Measurements from ENCODE around the gene AFMID. TPM values are rescaled to one million over a fixed set of nuclear protein-coding genes. Genes with fewer than 3 reads are reported as not detected.

AFMID gene
- total and polyA plus RNA-seq, 2 experiments from 2014 or later, result 38.0 to 47.5 TPM

DNA sequence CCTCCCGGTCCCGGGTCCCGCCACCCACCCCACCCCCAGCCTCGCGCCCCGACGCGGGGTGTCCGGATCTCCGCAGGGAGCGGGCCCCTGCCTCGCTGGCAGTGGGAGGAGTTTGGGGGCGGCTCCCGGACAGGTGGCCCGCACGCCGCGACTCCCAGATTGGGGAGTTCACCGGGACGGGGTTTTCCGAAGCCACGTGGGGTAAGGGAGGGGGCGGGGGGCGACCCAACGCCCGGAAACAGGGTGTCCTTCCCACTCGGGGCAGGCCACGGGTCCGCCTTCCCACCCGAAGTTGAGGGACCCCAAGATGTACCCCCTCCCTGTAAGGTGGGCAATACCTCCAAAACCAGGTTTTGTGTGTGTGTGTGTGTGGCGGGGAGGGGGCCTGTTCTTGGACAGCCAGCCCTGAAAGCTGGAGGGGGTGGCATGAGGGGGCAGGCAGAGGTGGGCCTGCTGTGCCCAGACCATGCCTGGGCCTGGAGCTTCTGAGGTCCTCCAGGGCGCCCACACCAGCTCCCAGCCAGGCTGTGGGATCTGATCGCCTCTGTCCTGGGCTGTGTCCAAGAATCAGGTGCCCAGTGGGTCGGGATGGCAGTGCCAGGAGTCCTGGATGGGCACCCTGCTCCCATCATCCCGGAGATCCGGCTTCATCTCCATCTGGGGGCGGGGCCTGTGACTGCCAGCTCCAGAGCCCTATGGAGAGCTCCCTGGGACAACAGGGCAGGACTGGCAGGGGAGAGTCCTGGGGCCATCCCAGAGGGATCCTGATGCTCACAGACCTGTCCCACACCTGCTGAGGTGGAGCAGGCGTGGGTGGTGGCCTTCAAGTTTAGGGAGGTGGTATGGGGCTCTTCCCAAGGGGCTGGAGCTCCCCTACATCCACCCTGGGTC is 18.0 kb upstream of the AFMID start:
- H3K79me2 ChIP-seq (replicated peaks; ENCODE audit: insufficient read depth), result no peaks in the 10 kb centered on the region
- peaks cover 22% of the 10 kb centered on the region for H3K36me3 Mint-ChIP-seq (ENCODE audit: low read depth)
- no peaks in the 10 kb centered on the region for H3K9me2 ChIP-seq (ENCODE audit: insufficient read depth)
- peak overlapping the region; percentile 65 for H3K4me3 ChIP-seq
- peaks cover 33% of the 10 kb centered on the region for H3K4me1 Mint-ChIP-seq
- no peak overlapping the region for H3K27ac Mint-ChIP-seq
- H3K27me3 ChIP-seq (ENCODE audit: insufficient read depth), result no peaks in the 10 kb centered on the region
- no peak overlapping the region for H3K27ac ChIP-seq (ENCODE audit: low read depth)
- peaks cover 12% of the 10 kb centered on the region; the same call in 1 of the 2 replicates for H3F3A ChIP-seq (replicated peaks; ENCODE audit: low read depth)
- H3K4me2 ChIP-seq, result peak overlapping the region; percentile 80
- peaks cover 33% of the 10 kb centered on the region for H3K27me3 Mint-ChIP-seq (ENCODE audit: insufficient read depth, low read depth, poor library complexity)
- TF ChIP-seq CREB1 (CRISPR knock-in tag; IDR thresholded peaks at IDR 0.05; ENCODE audit: low read depth), result no peak
- TF ChIP-seq, protein P1, sequence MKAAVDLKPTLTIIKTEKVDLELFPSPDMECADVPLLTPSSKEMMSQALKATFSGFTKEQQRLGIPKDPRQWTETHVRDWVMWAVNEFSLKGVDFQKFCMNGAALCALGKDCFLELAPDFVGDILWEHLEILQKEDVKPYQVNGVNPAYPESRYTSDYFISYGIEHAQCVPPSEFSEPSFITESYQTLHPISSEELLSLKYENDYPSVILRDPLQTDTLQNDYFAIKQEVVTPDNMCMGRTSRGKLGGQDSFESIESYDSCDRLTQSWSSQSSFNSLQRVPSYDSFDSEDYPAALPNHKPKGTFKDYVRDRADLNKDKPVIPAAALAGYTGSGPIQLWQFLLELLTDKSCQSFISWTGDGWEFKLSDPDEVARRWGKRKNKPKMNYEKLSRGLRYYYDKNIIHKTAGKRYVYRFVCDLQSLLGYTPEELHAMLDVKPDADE (IDR thresholded peaks at IDR 0.05), result no peak
- no peak for TF ChIP-seq EZH2 (IDR thresholded peaks at IDR 0.05; ENCODE audit: low read depth, unreplicated experiment)
- no peak for TF ChIP-seq EZH2phosphoT487 (IDR thresholded peaks at IDR 0.05; ENCODE audit: unreplicated experiment)
- TF ChIP-seq, protein P2, sequence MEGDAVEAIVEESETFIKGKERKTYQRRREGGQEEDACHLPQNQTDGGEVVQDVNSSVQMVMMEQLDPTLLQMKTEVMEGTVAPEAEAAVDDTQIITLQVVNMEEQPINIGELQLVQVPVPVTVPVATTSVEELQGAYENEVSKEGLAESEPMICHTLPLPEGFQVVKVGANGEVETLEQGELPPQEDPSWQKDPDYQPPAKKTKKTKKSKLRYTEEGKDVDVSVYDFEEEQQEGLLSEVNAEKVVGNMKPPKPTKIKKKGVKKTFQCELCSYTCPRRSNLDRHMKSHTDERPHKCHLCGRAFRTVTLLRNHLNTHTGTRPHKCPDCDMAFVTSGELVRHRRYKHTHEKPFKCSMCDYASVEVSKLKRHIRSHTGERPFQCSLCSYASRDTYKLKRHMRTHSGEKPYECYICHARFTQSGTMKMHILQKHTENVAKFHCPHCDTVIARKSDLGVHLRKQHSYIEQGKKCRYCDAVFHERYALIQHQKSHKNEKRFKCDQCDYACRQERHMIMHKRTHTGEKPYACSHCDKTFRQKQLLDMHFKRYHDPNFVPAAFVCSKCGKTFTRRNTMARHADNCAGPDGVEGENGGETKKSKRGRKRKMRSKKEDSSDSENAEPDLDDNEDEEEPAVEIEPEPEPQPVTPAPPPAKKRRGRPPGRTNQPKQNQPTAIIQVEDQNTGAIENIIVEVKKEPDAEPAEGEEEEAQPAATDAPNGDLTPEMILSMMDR (conservative IDR thresholded peaks at IDR 0.05; ENCODE audit: low read depth in 2 of 2), result no peak
- H3K4me3 Mint-ChIP-seq, result peak overlapping the region; percentile 70
- ATAC-seq (peak; percentile 59), DNase-seq (ENCODE audit: low spot score) (peak; percentile 83)
- H3K4me1 ChIP-seq (ENCODE audit: insufficient read depth), result peaks cover 18% of the 10 kb centered on the region
- no peaks in the 10 kb centered on the region for H3K36me3 ChIP-seq (ENCODE audit: insufficient read depth)
- no peaks in the 10 kb centered on the region; the same call in 2 of the 3 replicates for H3K9me3 Mint-ChIP-seq
- H2AFZ ChIP-seq, result no peak overlapping the region
- peaks cover 3% of the 10 kb centered on the region; the same call in 1 of the 2 replicates for H4K20me1 ChIP-seq (replicated peaks; ENCODE audit: insufficient read depth)

DNA sequence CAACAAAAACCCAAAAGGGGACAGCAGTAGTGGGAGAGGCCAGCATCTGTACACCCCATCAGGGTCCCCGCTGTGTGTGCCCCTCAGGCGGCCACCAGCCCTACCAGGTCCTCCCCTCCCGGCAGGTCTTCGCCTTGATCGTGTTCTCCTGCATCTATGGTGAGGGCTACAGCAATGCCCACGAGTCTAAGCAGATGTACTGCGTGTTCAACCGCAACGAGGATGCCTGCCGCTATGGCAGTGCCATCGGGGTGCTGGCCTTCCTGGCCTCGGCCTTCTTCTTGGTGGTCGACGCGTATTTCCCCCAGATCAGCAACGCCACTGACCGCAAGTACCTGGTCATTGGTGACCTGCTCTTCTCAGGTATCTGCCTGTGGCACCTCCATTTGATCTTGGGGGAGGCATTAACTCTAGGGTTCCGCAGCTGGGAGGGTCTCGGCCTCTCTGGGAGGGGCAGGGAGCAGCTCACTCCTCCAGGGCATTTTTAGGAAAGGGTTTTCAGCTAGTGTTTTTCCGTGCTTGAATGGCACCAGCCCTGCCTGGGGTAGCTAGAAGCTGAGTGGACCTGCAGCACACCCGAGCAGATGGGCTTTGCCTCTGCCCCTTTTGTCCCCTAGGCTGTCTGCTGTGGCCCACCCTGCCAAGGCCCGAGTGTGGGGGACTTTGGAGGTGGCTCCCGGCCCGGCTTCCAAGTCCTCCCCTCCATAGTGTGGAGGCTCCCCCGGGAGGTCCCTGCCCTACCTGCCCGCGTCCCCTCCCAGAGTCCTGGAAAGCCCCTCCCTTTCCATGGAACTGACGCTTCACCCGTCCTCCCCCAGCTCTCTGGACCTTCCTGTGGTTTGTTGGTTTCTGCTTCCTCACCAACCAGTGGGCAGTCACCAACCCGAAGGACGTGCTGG is 16.2 kb upstream of the AFMID start:
- peaks cover 18% of the 10 kb centered on the region for H3K4me1 ChIP-seq (ENCODE audit: insufficient read depth)
- DNase-seq (ENCODE audit: low spot score) (no peak), ATAC-seq (no peak)
- no peak overlapping the region; the same call in 2 of the 3 replicates for H3K4me3 Mint-ChIP-seq
- no peaks in the 10 kb centered on the region; the same call in 1 of the 3 replicates for H3K9me3 Mint-ChIP-seq
- H4K20me1 ChIP-seq (replicated peaks; ENCODE audit: insufficient read depth), result peaks cover 4% of the 10 kb centered on the region; the same call in 1 of the 2 replicates
- H3K27ac Mint-ChIP-seq, result no peak overlapping the region; the same call in 1 of the 2 replicates
- H3K27me3 Mint-ChIP-seq (ENCODE audit: insufficient read depth, low read depth, poor library complexity), result peaks cover 34% of the 10 kb centered on the region
- no peaks in the 10 kb centered on the region for H3K36me3 ChIP-seq (ENCODE audit: insufficient read depth)
- no peaks in the 10 kb centered on the region for H3K9me2 ChIP-seq (ENCODE audit: insufficient read depth)
- peaks cover 46% of the 10 kb centered on the region for H3K4me1 Mint-ChIP-seq
- no peak overlapping the region for H3K27ac ChIP-seq (ENCODE audit: low read depth)
- H2AFZ ChIP-seq, result no peak overlapping the region
- H3K79me2 ChIP-seq (replicated peaks; ENCODE audit: insufficient read depth), result no peaks in the 10 kb centered on the region
- H3F3A ChIP-seq (replicated peaks; ENCODE audit: low read depth), result peaks cover 12% of the 10 kb centered on the region; the same call in 1 of the 2 replicates
- H3K4me2 ChIP-seq, result no peak overlapping the region
- H3K27me3 ChIP-seq (ENCODE audit: insufficient read depth), result no peaks in the 10 kb centered on the region
- no peak overlapping the region for H3K4me3 ChIP-seq
- H3K36me3 Mint-ChIP-seq (ENCODE audit: low read depth), result peaks cover 39% of the 10 kb centered on the region
- no peak for TF ChIP-seq ZNF331 (CRISPR knock-in tag; IDR thresholded peaks at IDR 0.05; ENCODE audit: low read depth)
- no peak for TF ChIP-seq ZNF114 (CRISPR knock-in tag; IDR thresholded peaks at IDR 0.05)
- TF ChIP-seq, protein P3, sequence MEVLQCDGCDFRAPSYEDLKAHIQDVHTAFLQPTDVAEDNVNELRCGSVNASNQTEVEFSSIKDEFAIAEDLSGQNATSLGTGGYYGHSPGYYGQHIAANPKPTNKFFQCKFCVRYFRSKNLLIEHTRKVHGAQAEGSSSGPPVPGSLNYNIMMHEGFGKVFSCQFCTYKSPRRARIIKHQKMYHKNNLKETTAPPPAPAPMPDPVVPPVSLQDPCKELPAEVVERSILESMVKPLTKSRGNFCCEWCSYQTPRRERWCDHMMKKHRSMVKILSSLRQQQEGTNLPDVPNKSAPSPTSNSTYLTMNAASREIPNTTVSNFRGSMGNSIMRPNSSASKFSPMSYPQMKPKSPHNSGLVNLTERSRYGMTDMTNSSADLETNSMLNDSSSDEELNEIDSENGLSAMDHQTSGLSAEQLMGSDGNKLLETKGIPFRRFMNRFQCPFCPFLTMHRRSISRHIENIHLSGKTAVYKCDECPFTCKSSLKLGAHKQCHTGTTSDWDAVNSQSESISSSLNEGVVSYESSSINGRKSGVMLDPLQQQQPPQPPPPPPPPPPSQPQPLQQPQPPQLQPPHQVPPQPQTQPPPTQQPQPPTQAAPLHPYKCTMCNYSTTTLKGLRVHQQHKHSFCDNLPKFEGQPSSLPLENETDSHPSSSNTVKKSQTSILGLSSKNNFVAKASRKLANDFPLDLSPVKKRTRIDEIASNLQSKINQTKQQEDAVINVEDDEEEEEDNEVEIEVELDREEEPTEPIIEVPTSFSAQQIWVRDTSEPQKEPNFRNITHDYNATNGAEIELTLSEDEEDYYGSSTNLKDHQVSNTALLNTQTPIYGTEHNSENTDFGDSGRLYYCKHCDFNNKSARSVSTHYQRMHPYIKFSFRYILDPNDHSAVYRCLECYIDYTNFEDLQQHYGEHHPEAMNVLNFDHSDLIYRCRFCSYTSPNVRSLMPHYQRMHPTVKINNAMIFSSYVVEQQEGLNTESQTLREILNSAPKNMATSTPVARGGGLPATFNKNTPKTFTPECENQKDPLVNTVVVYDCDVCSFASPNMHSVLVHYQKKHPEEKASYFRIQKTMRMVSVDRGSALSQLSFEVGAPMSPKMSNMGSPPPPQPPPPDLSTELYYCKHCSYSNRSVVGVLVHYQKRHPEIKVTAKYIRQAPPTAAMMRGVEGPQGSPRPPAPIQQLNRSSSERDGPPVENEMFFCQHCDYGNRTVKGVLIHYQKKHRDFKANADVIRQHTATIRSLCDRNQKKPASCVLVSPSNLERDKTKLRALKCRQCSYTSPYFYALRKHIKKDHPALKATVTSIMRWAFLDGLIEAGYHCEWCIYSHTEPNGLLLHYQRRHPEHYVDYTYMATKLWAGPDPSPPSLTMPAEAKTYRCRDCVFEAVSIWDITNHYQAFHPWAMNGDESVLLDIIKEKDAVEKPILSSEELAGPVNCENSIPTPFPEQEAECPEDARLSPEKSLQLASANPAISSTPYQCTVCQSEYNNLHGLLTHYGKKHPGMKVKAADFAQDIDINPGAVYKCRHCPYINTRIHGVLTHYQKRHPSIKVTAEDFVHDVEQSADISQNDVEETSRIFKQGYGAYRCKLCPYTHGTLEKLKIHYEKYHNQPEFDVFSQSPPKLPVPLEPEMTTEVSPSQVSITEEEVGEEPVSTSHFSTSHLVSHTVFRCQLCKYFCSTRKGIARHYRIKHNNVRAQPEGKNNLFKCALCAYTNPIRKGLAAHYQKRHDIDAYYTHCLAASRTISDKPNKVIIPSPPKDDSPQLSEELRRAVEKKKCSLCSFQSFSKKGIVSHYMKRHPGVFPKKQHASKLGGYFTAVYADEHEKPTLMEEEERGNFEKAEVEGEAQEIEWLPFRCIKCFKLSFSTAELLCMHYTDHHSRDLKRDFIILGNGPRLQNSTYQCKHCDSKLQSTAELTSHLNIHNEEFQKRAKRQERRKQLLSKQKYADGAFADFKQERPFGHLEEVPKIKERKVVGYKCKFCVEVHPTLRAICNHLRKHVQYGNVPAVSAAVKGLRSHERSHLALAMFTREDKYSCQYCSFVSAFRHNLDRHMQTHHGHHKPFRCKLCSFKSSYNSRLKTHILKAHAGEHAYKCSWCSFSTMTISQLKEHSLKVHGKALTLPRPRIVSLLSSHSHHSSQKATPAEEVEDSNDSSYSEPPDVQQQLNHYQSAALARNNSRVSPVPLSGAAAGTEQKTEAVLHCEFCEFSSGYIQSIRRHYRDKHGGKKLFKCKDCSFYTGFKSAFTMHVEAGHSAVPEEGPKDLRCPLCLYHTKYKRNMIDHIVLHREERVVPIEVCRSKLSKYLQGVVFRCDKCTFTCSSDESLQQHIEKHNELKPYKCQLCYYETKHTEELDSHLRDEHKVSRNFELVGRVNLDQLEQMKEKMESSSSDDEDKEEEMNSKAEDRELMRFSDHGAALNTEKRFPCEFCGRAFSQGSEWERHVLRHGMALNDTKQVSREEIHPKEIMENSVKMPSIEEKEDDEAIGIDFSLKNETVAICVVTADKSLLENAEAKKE (CRISPR knock-in tag; IDR thresholded peaks at IDR 0.05), result no peak
